HEK293 (cell line): Measurements from ENCODE around the gene SSB.

Experiments
- CTCF ChIA-PET: fragments of 350-600 bp; formaldehyde crosslinking; extraction: SDS; loops from one replicate; lab custom pipeline; 2021; ENCODE audit warnings: antibody characterized with exemption; lab: Yijun Ruan, JAX
- POLR2A ChIA-PET: fragments of 300-600 bp; formaldehyde crosslinking; extraction: SDS; loops from one replicate; lab custom pipeline; 2020; ENCODE audit warnings: antibody characterized with exemption, inconsistent platforms; lab: Yijun Ruan, JAX
- H3K27ac ChIP-seq: fragments of 200-500 bp; sonication (Bioruptor generic); 2 replicates; pipeline ENCODE4 v1.5.1; 2014; ENCODE audit warnings: low read depth, low read length, control low read depth, inconsistent platforms; ENCODE audit errors: extremely low read depth
- H3K36me3 ChIP-seq, 2 experiments: fragments of 200-500 bp in 1 of 2; sonication (Bioruptor generic) in 1 of 2; 1 replicate in 1 of 2; 2 replicates in 1 of 2; pipeline ENCODE4 v1.5.1; 2014 to 2017; ENCODE audit warnings: inconsistent platforms in 2 of 2, low read length in 2 of 2; ENCODE audit not compliant: control insufficient read depth in 2 of 2, insufficient read depth in 1 of 2
- H3K4me1 ChIP-seq: fragments of 200-500 bp; sonication (Bioruptor generic); 2 replicates; pipeline ENCODE4 v1.5.1; 2014; ENCODE audit warnings: mild to moderate bottlenecking, low read length, inconsistent platforms; ENCODE audit not compliant: control insufficient read depth, insufficient read depth
- H3K4me3 ChIP-seq: 2 replicates; pipeline ENCODE4 v1.5.1; 2011; ENCODE audit warnings: low read depth, mild to moderate bottlenecking, control low read depth, low read length, moderate library complexity
- H3K9me3 ChIP-seq: fragments of 200-500 bp; sonication (Bioruptor generic); 2 replicates; pipeline ENCODE4 v1.5.1; 2014; ENCODE audit warnings: low read depth, low read length, inconsistent platforms; ENCODE audit not compliant: control insufficient read depth, insufficient read depth
- ELK4 ChIP-seq: IDR thresholded peaks from 2 replicates; pipeline ENCODE4 v1.6.1; 2011; ENCODE audit warnings: mild to moderate bottlenecking, low read depth, low read length, borderline replicate concordance
- GLI4 ChIP-seq: fragments of 450-650 bp; formaldehyde crosslinking; IDR thresholded peaks from 2 replicates; pipeline ENCODE4 v1.5.1; 2016; ENCODE audit warnings: missing biosample characterization, missing genetic modification characterization
- GLIS2 ChIP-seq: fragments of 450-650 bp; formaldehyde crosslinking; IDR thresholded peaks from 2 replicates; pipeline ENCODE4 v1.5.1; 2016; ENCODE audit warnings: missing biosample characterization, missing genetic modification characterization
- HOXA7 ChIP-seq: sonication (generic); formaldehyde crosslinking; IDR thresholded peaks from 2 replicates; pipeline ENCODE4 v1.8.1; 2022; ENCODE audit warnings: missing genetic modification reagents, borderline replicate concordance
- HOXC10 ChIP-seq: sonication (generic); formaldehyde crosslinking; IDR thresholded peaks from 2 replicates; pipeline ENCODE4 v1.8.1; 2023; ENCODE audit warnings: mild to moderate bottlenecking, missing genetic modification reagents
- KLF9 ChIP-seq: fragments of 450-650 bp; formaldehyde crosslinking; IDR thresholded peaks from 2 replicates; pipeline ENCODE4 v1.5.1; 2016; ENCODE audit warnings: missing biosample characterization, missing genetic modification characterization, low read depth
- RBAK ChIP-seq: fragments of 450-650 bp; formaldehyde crosslinking; IDR thresholded peaks from 2 replicates; pipeline ENCODE4 v1.5.1; 2016; ENCODE audit warnings: missing biosample characterization, missing genetic modification characterization
- TCF7L2 ChIP-seq: IDR thresholded peaks from 2 replicates; pipeline ENCODE4 v1.6.1; 2011; ENCODE audit warnings: low read depth, mild to moderate bottlenecking, inconsistent platforms, low read length, moderate library complexity, borderline replicate concordance
- TSHZ1 ChIP-seq: fragments of 450-650 bp; formaldehyde crosslinking; IDR thresholded peaks from 2 replicates; pipeline ENCODE4 v1.5.1; 2016; ENCODE audit warnings: missing biosample characterization, missing genetic modification characterization, borderline replicate concordance
- ZBTB10 ChIP-seq: fragments of 450-650 bp; formaldehyde crosslinking; IDR thresholded peaks from 2 replicates; pipeline ENCODE4 v1.5.1; 2016; ENCODE audit warnings: missing biosample characterization, missing genetic modification characterization
- ZBTB21 ChIP-seq: fragments of 450-650 bp; formaldehyde crosslinking; IDR thresholded peaks from 2 replicates; pipeline ENCODE4 v1.5.1; 2017; ENCODE audit warnings: missing biosample characterization, missing genetic modification characterization
- ZBTB48 ChIP-seq: fragments of 450-650 bp; formaldehyde crosslinking; IDR thresholded peaks from 2 replicates; pipeline ENCODE4 v1.5.1; 2016; ENCODE audit warnings: missing biosample characterization, missing genetic modification characterization
- ZBTB49 ChIP-seq: fragments of 450-650 bp; formaldehyde crosslinking; IDR thresholded peaks from 2 replicates; pipeline ENCODE4 v1.5.1; 2016; ENCODE audit warnings: missing biosample characterization, missing genetic modification characterization, low read depth
- ZNF184 ChIP-seq: fragments of 450-650 bp; IDR thresholded peaks from 2 replicates; pipeline ENCODE4 v1.5.1; 2018; ENCODE audit warnings: missing biosample characterization, mild to moderate bottlenecking, missing genetic modification characterization
- ZNF37A ChIP-seq: fragments of 450-650 bp; IDR thresholded peaks from 2 replicates; pipeline ENCODE4 v1.5.1; 2018; ENCODE audit warnings: missing biosample characterization, missing genetic modification characterization
- ZNF555 ChIP-seq: fragments of 450-650 bp; formaldehyde crosslinking; conservative IDR thresholded peaks from 2 replicates; pipeline ENCODE4 v1.5.1; 2017; ENCODE audit warnings: missing biosample characterization, mild to moderate bottlenecking, missing genetic modification characterization, inconsistent platforms
- ZNF561 ChIP-seq: fragments of 450-650 bp; IDR thresholded peaks from 2 replicates; pipeline ENCODE4 v1.5.1; 2018; ENCODE audit warnings: missing biosample characterization, missing genetic modification characterization, borderline replicate concordance
- ZNF624 ChIP-seq: fragments of 450-650 bp; formaldehyde crosslinking; IDR thresholded peaks from 2 replicates; pipeline ENCODE4 v1.5.1; 2017; ENCODE audit warnings: missing biosample characterization, missing genetic modification characterization

Gene SSB

GRCh38 chr2:169781249-169782013, 17.2 kb upstream of the SSB start:
- no peak overlapping the region for H3K4me3 ChIP-seq
- no peaks in the 10 kb centered on the region for H3K36me3 ChIP-seq
- no peaks in the 10 kb centered on the region for H3K9me3 ChIP-seq
- ChIA-PET CTCF (interaction anchor here (0.6 to 0.9 kb wide), 3 partner anchors 129 to 329 kb away, joined by 3 to 4 read pairs (median 3); no protein-coding TSS in a partner anchor), POLR2A (interaction anchor here (0.5 kb wide), 1 partner anchor 18 kb away, joined by 4 read pairs; no protein-coding TSS in a partner anchor)
- H3K4me1 ChIP-seq = peaks cover 3% of the 10 kb centered on the region; the same call in 1 of the 2 replicates
- H3K27ac ChIP-seq = no peak overlapping the region
- no peak for TF ChIP-seq ELK4
- no peak for TF ChIP-seq TCF7L2
- TF ChIP-seq ZNF555 (tag by site-specific recombination) = no peak
- no peak for TF ChIP-seq ZNF561 (tag by site-specific recombination)
- no peak for TF ChIP-seq ZBTB49 (tag by site-specific recombination)
- TF ChIP-seq ZBTB48 = no peak
- no peak for TF ChIP-seq HOXC10
- no peak for TF ChIP-seq RBAK
- TF ChIP-seq TSHZ1 (tag by site-specific recombination) = no peak
- TF ChIP-seq HOXA7 (CRISPR knock-in tag) = no peak
- TF ChIP-seq ZNF184 (tag by site-specific recombination) = no peak

- Histone ChIP-seq H3K4me1 (no peaks in the 10 kb centered on the region), H3K9me3 (no peaks in the 10 kb centered on the region), H3K4me3 (no peak overlapping the region), H3K27ac (no peak overlapping the region), H3K36me3 (no peaks in the 10 kb centered on the region)
- POLR2A ChIA-PET = no interaction called here
- TF ChIP-seq ZBTB10 (tag by site-specific recombination) (no peak), ZNF37A (tag by site-specific recombination) (no peak), GLIS2 (tag by site-specific recombination) (no peak), ZNF624 (tag by site-specific recombination) (no peak), KLF9 (no peak), ZBTB21 (tag by site-specific recombination) (no peak), GLI4 (no peak), RBAK (no peak)
- CTCF ChIA-PET = interaction anchor here (0.6 to 0.9 kb wide), 5 partner anchors 108 to 596 kb away, joined by 3 to 4 read pairs (median 3); no protein-coding TSS in a partner anchor
These were observed 16.2 kb upstream of the SSB start for GRCh38 chr2:169782513-169782912.
